K562 (cell line): ENCODE data around the gene CRX. TPM values are rescaled to one million over a fixed set of nuclear protein-coding genes. Genes with fewer than 3 reads are reported as not detected.
A peak's percentile ranks its signal among the peaks of the same experiment; 100 is the strongest.
"Not testable (repeated sequence)": the region's sequence is repeated elsewhere in the genome, so short reads cannot be mapped to it uniquely, and the experiment has no call there.

ENCODE experiments used
- ATAC-seq: fragments of 200-7000 bp; cut with Tn5 transposase; 3 replicates; pipeline ENCODE4 v1.9.1; 2020; ENCODE audit warnings: moderate library complexity
- BruUV-seq: library from RNA; stranded (reverse); fragments of 400-500 nt; replicated peaks from 2 replicates; lab custom pipeline; 2021; lab: Mats Ljungman, UMichigan
- CTCF ChIA-PET: fragments of 300-600 bp; formaldehyde crosslinking; extraction: SDS; loops from one replicate; lab custom pipeline; 2021; ENCODE audit warnings: low intra/inter-chr PET ratio; lab: Yijun Ruan, JAX
- POLR2A ChIA-PET: fragments of 300-600, 350-650 bp; sonication (Branson Sonifier 250); formaldehyde crosslinking; extraction: SDS; loops from one replicate; lab custom pipeline; 2021; ENCODE audit warnings: antibody characterized with exemption, inconsistent platforms; lab: Yijun Ruan, JAX
- DNase-seq, 4 experiments: peaks; one replicate each; pipeline versions ENCODE4 v3.0.0 to v3.0.0-alpha.2; 2011 to 2018; ENCODE audit warnings: low spot score in 3 of 4, mixed read lengths in 3 of 4; ENCODE audit errors: extremely low read depth in 1 of 4
- FAIRE-seq: peaks from 2 replicates; lab custom pipeline; 2011; peaks lifted over from hg19 to GRCh38; lab: Jason Lieb, UNC
- H2AFZ ChIP-seq: 2 replicates; pipeline ENCODE4 v1.6.0; 2011; ENCODE audit warnings: low read depth, low read length, control low read depth, inconsistent platforms
- H3K27ac ChIP-seq: fragments of 200-600 bp; 3 replicates; pipeline ENCODE4 v1.8.0; 2011; ENCODE audit warnings: low read depth, mild to moderate bottlenecking, control low read depth, inconsistent platforms, low read length, moderate library complexity, mixed read lengths; ENCODE audit errors: extremely low read depth
- H3K27me3 ChIP-seq, 2 experiments: fragments of 300-600 bp in 1 of 2; 2 replicates in 1 of 2; 3 replicates in 1 of 2; pipeline versions ENCODE4 v1.6.0 to v1.8.0; 2011; ENCODE audit warnings: inconsistent platforms in 2 of 2, low read length in 2 of 2, mild to moderate bottlenecking in 1 of 2, mixed read lengths in 1 of 2, moderate library complexity in 1 of 2; ENCODE audit not compliant: control insufficient read depth in 2 of 2, insufficient read depth in 2 of 2
- H3K36me3 ChIP-seq: fragments of 300-600 bp; 3 replicates; pipeline ENCODE4 v1.8.0; 2011; ENCODE audit warnings: mild to moderate bottlenecking, low read length, inconsistent platforms; ENCODE audit not compliant: control insufficient read depth, insufficient read depth
- H3K4me1 ChIP-seq, 2 experiments: fragments of 200-600 bp in 1 of 2; replicated peaks in 1 of 2; 2 replicates in 1 of 2; 3 replicates in 1 of 2; pipeline versions ENCODE4 v1.5.1 to v1.8.0; 2011; ENCODE audit warnings: inconsistent platforms in 2 of 2, low read length in 2 of 2, mild to moderate bottlenecking in 1 of 2, mixed read lengths in 1 of 2, moderate library complexity in 1 of 2; ENCODE audit not compliant: control insufficient read depth in 2 of 2, insufficient read depth in 2 of 2
- H3K4me2 ChIP-seq: 2 replicates; pipeline ENCODE4 v1.6.1; 2011; ENCODE audit warnings: low read length, control low read depth, inconsistent platforms, mixed read lengths; ENCODE audit not compliant: insufficient read depth
- H3K4me3 ChIP-seq: fragments of 200-600 bp; sonication (generic), shearing (Covaris generic); 2 replicates; pipeline ENCODE4 v1.5.1; 2016; ENCODE audit warnings: control low read depth, inconsistent platforms
- H3K79me2 ChIP-seq: fragments of 200-600 bp; 3 replicates; pipeline ENCODE4 v1.8.0; 2011; ENCODE audit warnings: low read length, inconsistent platforms; ENCODE audit not compliant: control insufficient read depth, insufficient read depth
- H3K9ac ChIP-seq, 2 experiments: 2 replicates each; pipeline versions ENCODE4 v1.6.0 to v1.6.1; 2011; ENCODE audit warnings: low read depth in 2 of 2, low read length in 2 of 2, control low read depth in 1 of 2, inconsistent platforms in 1 of 2, mild to moderate bottlenecking in 1 of 2, mixed read lengths in 1 of 2; ENCODE audit not compliant: insufficient read depth in 1 of 2
- H3K9me1 ChIP-seq: one replicate; pipeline ENCODE4 v1.6.0; 2011; ENCODE audit warnings: inconsistent platforms, mild to moderate bottlenecking, low read length, moderate library complexity; ENCODE audit not compliant: control insufficient read depth, insufficient read depth
- H3K9me3 ChIP-seq: replicated peaks from 2 replicates; pipeline ENCODE4 v1.5.1; 2011; ENCODE audit warnings: low read depth, low read length, inconsistent platforms; ENCODE audit not compliant: control insufficient read depth, insufficient read depth
- H4K20me1 ChIP-seq: replicated peaks from 2 replicates; pipeline ENCODE4 v1.6.1; 2011; ENCODE audit warnings: low read length, inconsistent platforms, mixed read lengths; ENCODE audit not compliant: control insufficient read depth, insufficient read depth
- WGBS: fragments of 100-300 bp; shearing (Covaris generic); methylation state at CpG from one replicate; pipeline ENCODE4 v1.1.6; 2016; ENCODE audit warnings: low coverage, mixed read lengths; ENCODE audit not compliant: insufficient coverage; ENCODE audit errors: missing lambda C conversion rate; 5-methylcytosine and 5-hydroxymethylcytosine counted together
- in situ Hi-C: fragments of 300-500 bp; cut with MboI; formaldehyde crosslinking; loops from 4 replicates; pipeline ENCODE4 v1.15.0; 2018; ENCODE audit warnings: inconsistent platforms, mixed read lengths
- intact Hi-C: fragments of 100-400 bp; cut with micrococcal nuclease; formaldehyde crosslinking; loops from 2 replicates; pipeline ENCODE4 v1.14.2; 2022
- polyA plus RNA-seq, 8 experiments: library from polyadenylated mRNA; depleted of rRNA in 4 of 8; stranded (reverse) in 5 of 8; unstranded in 3 of 8; fragments of >200 nt; fragmentation: Nextera tagmentation in 2 of 8; fragmentation: Illumina TruSeq in 1 of 8; extraction: Ambion mirVana in 2 of 8; extraction: Trizol in 1 of 8; gene quantifications; 2 replicates each; pipeline versions ENCODE4 v1.2.1 to v1.2.3, GENCODE V29; 2011 to 2014; ENCODE audit warnings: inconsistent platforms in 1 of 8, missing spikeins in 1 of 8
- total RNA-seq, 7 experiments: library from RNA; depleted of rRNA in 6 of 7; stranded (reverse); fragments of >200 nt in 6 of 7; fragmentation: Illumina TruSeq in 2 of 7; extraction: Trizol in 2 of 7; gene quantifications; 2 replicates each; pipeline versions ENCODE4 v1.2.1 to v1.2.3, GENCODE V29; 2011 to 2021; ENCODE audit warnings: low replicate concordance in 1 of 7

Gene CRX
- total and polyA plus RNA-seq, 9 of the 15 experiments (the other 6 are each of a cell fraction or from before 2014, with no cell fraction given), result 0.01 TPM; not detected in 8

DNA sequence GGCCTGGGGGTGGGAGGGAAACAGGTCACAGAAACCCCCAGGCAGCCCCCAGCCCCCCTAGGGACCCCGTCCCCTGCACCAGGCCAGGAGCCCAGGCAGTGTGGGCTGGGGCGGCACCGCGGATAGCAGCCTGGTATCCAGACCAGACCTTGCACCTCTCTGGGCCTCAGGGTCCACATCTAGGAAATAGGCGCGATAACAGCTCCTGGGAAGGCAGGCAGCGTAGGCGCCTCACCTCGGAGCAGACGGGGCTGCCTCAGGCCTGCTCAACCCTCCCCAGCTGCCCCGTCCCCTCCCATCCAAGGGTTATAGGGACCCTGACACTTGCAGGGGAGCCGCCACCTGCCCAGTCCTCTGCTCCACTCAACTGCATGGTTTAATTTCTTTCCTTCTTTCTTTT lies 18.1 kb upstream of the CRX start:
- H3K9me1 ChIP-seq, POLR2A ChIA-PET, intact Hi-C loops, DNase-seq, H3K36me3 ChIP-seq, CTCF ChIA-PET, BruUV-seq, H4K20me1 ChIP-seq, ATAC-seq, H3K79me2 ChIP-seq, H3K9me3 ChIP-seq, H3K4me3 ChIP-seq, H3K9ac ChIP-seq, H3K27ac ChIP-seq, H3K4me2 ChIP-seq, FAIRE-seq, H2AFZ ChIP-seq, H3K4me1 ChIP-seq: not testable (repeated sequence)
- WGBS, result 13% methylated on average over 4 of the region's 12 CpGs
- peaks cover 12 to 23% of the 10 kb centered on the region in 2 experiments; a peak in 4 of 5 replicates for H3K27me3 ChIP-seq
- in situ Hi-C loops, result loop anchor here (5.0 kb wide), 1 partner anchor 54 kb away; the partner anchor contains the start of gene TPRX2

DNA sequence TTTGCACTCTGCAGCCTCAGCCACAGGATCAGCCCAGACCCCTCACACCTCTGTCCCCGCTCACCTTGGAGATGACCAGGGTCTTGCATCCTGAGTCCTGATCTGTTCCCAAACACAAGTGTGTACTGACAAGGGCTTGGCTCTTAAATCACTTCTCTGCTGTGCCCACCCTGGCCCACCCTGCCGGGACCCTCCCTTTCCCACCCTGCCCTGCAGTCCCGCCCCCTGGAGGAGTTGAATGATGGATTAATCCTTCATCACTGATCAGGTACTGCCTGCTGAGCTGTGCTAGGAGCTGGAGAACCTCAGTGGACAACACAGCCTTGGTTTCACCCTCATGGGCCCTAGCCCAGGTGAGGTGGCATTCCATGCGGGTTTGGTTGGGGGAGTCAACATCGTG lies 17.3 kb upstream of the CRX start, which contains the start of gene TPRX1:
Gene TPRX1 (minus strand): TSS at position 101 of the 400 bp plus-strand sequence. CDS start 12 bp downstream, at position 89.
- BruUV-seq, CTCF ChIA-PET, H3K79me2 ChIP-seq: not testable (repeated sequence)

More for the DNA sequence above, 17.3 kb upstream of the CRX start, which contains the start of gene TPRX1:
- H3K27me3 ChIP-seq, result peaks cover 12 to 23% of the 10 kb centered on the region in 2 experiments; a peak in 4 of 5 replicates
- ATAC-seq, H3K4me3 ChIP-seq, H2AFZ ChIP-seq, intact Hi-C loops, H3K9ac ChIP-seq, H3K36me3 ChIP-seq, H3K4me2 ChIP-seq, H3K4me1 ChIP-seq, POLR2A ChIA-PET, DNase-seq, H3K9me1 ChIP-seq, H3K27ac ChIP-seq, H3K9me3 ChIP-seq, H4K20me1 ChIP-seq: not testable (repeated sequence)
- 4% methylated on average over 5 of the region's 5 CpGs for WGBS
- in situ Hi-C loops, result loop anchor here (5.0 kb wide), 1 partner anchor 53 kb away; the partner anchor contains the start of gene TPRX2
- peak; percentile 37 for FAIRE-seq
